ENCODE measurements around the gene IRX3.

- no peak for TF ChIP-seq GLIS3 (CRISPR knock-in tag; IDR thresholded peaks at IDR 0.05)
- TF ChIP-seq ZC3H10 (CRISPR knock-in tag; IDR thresholded peaks at IDR 0.05): no peak
- TF ChIP-seq ZNF8 (CRISPR knock-in tag; IDR thresholded peaks at IDR 0.05): no peak
- no peak for TF ChIP-seq ZNF70 (CRISPR knock-in tag; IDR thresholded peaks at IDR 0.05)
- TF ChIP-seq PATZ1 (CRISPR knock-in tag; IDR thresholded peaks at IDR 0.05; ENCODE audit: borderline replicate concordance): no peak
- no peak for TF ChIP-seq ARNTL (CRISPR knock-in tag; IDR thresholded peaks at IDR 0.05; ENCODE audit: borderline replicate concordance, low read depth)
- no peak for TF ChIP-seq POU6F1 (CRISPR knock-in tag; IDR thresholded peaks at IDR 0.05; ENCODE audit: borderline replicate concordance, low read depth)
- TF ChIP-seq BACH2 (CRISPR knock-in tag; IDR thresholded peaks at IDR 0.05; ENCODE audit: borderline replicate concordance): no peak
- TF ChIP-seq SNAI2 (CRISPR knock-in tag; IDR thresholded peaks at IDR 0.05): no peak
- no peak for TF ChIP-seq ZFP3 (CRISPR knock-in tag; IDR thresholded peaks at IDR 0.05)
- no peak for TF ChIP-seq CREB5 (CRISPR knock-in tag; IDR thresholded peaks at IDR 0.05; ENCODE audit: low read depth)
- TF ChIP-seq CSRNP3 (CRISPR knock-in tag; IDR thresholded peaks at IDR 0.05): no peak
Measured at GRCh38 chr16:54287131-54288029, 793 bp upstream of the IRX3 start.

All from SK-N-SH treated with all-trans-retinoic acid at 6 μM for 48 hours (cell line).